GM19023 (cell line): Measurements from ENCODE around the gene GRIP1.

Experiments
- ATAC-seq: cut with Tn5 transposase; IDR thresholded peaks from one replicate; pipeline ENCODE4 v1.9.1; 2021; ENCODE audit warnings: mild to moderate bottlenecking, moderate library complexity; ENCODE audit not compliant: unreplicated experiment

GRIP1 gene

DNA sequence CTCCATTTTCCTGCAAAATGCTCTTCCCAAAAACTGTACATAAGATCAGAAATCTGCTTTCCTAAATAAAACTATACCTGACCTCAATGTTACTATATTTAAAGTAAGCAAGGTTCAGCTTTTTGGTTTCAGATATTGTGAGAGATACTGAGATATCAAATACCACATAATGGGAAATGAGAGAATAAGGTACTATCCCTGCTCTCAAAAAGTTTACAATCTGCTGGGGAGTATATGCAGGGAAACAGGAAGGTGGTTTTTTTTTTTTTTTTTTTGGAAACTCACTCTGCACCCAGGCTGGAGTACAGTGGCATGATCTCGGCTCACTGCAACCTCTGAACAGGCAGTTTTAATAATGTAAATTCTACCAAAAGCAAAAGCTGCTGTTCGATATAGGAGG lies 327.6 kb downstream of the GRIP1 start:
- no peak for ATAC-seq

GRCh38 chr12:66345956-66346355 lies 332.9 kb downstream of the GRIP1 start:
- no peak for ATAC-seq

DNA sequence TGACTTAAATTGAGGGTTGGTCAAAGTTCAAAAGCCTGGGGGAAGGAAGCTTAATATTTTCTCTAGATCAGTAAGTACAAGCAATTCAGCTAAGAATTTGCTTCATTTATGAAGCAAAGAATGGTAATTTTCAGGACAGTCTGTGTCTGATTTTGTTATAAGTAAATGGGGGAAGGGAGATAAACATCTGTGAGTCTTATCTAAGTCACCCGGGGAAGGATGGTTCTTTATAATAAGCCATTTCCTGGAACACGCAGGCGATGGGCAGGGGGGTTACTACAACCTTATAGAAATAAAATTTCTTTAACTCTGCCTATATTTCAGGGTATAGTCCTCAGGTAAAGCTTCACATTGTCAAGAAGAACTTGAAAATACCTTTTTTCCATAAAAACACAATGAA lies 333.7 kb downstream of the GRIP1 start:
- no peak for ATAC-seq

- no peak for ATAC-seq
Observed at GRCh38 chr12:66341126-66341525, 337.8 kb downstream of the GRIP1 start.

GRCh38 chr12:66340131-66340530 lies 338.7 kb downstream of the GRIP1 start:
- no peak for ATAC-seq

- no peak for ATAC-seq
Observed at GRCh38 chr12:66337381-66338010, 341.4 kb downstream of the GRIP1 start.

DNA sequence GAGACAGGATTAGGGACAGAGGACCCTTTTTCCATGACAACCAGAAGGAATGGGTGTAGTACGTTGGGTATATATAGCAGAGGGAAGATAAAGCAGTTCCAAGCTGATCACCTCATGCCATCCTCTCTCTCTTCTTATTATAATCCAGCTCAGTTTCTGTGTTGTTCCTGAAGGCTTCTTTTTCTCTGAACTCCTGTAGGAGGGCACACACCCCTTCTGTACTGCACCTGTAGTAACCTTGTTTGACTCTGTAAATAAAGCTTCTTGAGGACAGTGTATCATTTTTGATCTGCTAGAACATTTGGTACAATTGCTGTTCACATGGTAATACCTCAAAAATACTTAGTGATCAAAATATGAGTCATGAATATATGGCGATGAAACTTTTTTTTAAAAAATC lies 343.1 kb downstream of the GRIP1 start:
- no peak for ATAC-seq

- no peak for ATAC-seq
Observed at GRCh38 chr12:66331814-66332213, 347.1 kb downstream of the GRIP1 start.

DNA sequence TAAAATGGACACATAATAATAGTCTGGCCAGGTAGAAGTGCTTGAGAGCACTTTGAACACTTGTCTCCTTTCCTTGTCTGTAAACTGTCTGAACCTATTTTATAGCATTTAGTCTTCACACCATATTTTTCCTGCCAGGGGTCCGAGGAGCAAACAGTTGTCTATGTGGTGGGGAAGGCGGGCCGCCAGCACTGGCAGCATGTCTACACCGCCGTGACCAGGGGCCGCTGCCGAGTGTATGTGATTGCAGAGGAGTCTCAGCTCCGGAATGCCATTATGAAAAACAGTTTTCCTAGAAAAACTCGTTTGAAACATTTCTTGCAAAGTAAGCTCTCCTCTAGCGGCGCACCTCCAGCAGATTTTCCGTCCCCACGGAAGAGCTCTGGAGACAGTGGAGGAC lies 347.9 kb downstream of the GRIP1 start:
- no peak for ATAC-seq

DNA sequence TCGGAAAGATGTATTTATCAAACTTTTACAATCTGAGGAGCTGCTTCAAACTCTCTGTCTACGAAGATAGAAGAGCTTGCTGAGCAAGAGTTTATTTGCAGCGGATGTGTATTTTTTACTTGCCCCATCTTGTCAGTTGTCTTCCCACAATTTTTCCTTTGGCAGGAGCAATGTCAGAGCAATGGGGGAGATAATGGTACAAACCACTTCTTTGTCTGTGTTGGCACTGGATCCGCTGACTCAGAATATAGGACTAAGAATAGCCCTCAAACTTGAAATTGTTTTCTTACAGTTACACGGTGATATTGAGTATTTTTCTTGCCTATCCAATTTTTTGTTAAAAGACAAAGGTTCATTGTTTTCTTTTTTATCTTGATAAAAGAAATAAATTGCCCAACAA lies 348.9 kb downstream of the GRIP1 start:
- ATAC-seq = no peak

GRCh38 chr12:66323017-66323416 lies 355.9 kb downstream of the GRIP1 start:
- ATAC-seq = no peak

- no peak for ATAC-seq
Observed at GRCh38 chr12:66321435-66321834, 357.4 kb downstream of the GRIP1 start.

DNA sequence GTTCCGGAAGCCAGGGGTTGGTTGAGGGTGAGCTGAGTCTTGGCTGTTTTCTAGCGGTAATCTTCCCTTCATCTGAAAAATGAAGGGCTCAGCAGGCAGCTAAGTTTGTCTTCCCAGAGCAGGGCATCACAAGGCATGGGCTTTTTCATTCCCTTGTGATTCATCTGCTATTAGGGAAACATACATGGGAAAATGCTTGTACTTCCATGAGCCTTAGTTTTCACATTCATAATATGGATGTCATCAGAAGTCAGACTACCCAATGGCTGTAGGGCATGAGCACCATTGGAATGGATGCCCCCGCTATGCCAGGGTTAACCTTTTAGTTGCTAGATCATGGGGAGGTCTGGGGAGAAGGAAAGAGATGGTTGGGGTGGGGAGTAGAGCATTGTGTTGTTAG lies 357.9 kb downstream of the GRIP1 start:
- ATAC-seq = no peak

GRCh38 chr12:66319266-66319954 lies 359.5 kb downstream of the GRIP1 start:
- ATAC-seq = no peak

- ATAC-seq = no peak
Observed at GRCh38 chr12:66314278-66314677, 364.6 kb downstream of the GRIP1 start.

GRCh38 chr12:66312189-66312588 lies 366.7 kb downstream of the GRIP1 start:
- ATAC-seq = no peak

- no peak for ATAC-seq
Observed at GRCh38 chr12:66309606-66310005, 369.3 kb downstream of the GRIP1 start.

DNA sequence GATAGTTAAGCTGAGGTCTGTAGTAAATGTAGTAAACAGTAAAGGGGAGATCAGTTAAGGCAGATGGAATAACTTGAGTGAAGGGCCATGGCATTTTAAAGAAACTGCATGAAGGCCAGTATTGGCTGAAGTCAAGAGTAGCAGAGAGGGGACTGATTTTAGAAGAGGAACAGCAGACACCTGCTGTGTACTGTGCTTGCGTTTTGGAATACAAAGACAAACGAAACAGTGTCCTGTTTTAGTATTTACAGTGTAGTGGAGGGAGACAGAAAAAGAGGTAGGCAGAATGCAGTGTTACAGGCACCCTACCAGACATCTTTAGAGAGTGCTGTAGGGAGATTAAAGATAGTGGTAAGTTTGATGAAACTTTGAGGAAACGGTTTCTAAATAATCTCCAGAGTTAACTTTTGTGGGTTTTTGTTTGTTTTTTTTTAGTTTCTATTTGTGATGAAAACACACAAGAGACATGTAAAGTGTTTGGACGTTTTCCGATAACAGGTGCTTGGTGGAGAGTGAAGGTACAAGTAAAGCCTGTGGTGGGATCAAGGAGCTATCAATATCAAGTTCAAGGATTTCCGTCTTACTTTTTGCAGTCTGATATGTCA lies 374.5 kb downstream of the GRIP1 start:
- no peak for ATAC-seq

GRCh38 chr12:66303316-66303804 lies 375.5 kb downstream of the GRIP1 start:
- ATAC-seq = peak; percentile 28

DNA sequence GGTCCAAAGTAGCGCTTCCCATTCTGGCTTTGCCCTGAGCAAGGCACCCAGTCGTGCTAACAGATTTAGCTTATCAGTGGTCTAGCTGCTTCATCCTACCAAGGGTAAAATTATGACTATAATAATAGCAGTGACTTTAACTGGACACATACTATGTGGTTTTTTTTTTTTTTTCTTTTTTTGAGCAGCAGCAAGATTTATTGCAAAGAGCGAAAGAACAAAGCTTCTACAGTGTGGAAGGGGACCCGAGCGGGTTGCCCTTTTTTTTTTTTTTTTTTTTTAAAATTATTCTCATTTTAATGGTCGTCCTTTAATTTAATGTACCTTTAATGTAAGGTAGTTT lies 376.1 kb downstream of the GRIP1 start:
- ATAC-seq = no peak

DNA sequence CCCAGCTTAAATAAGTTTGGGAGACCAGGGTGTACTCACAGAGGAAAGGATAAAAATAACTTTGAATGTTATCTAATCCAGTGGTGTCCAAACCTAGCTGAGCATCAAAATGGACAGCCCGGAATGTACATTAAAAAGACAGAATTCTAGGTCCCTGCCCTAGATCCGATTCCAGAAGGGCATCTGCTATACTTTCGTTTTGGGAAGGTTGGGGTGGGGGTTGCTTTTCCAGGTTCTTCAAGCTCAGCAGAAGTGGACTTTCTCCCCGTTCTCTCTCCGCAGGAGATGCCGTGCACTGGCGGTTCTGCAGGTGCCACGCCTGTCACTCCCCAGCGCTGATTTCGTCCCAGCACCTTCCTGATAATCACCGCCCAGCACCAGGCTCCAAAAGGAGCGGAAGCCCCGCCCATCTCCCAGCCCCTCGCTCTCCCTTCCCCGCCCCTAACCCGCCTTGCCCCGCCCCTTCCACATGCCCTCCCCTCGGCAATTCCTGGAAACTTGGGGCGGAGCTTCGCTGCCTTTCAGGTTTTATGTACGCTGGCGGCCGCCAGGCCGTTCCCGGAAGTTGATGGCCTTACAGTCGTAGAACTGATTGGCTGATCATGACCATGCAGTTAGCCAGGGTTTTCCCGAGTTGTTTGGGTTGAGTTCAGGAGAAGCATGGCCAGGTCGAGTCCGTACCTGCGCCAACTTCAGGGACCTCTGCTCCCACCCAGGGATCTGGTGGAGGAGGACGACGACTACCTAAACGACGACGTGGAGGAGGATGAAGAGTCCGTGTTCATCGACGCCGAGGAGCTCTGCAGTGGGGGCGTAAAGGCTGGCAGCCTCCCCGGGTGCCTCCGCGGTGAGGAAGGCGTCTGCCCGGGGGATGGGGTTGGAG lies 376.7 kb downstream of the GRIP1 start, which contains the start of gene HELB:
Gene HELB, plus strand, starts transcription at position 550 of the 883 bp plus-strand sequence. Its CDS starts 111 bp downstream, at position 661.
- ATAC-seq = peak; percentile 94
